ENCODE measurements around the gene SLK.

- TF ChIP-seq EZH2 (IDR thresholded peaks at IDR 0.05; ENCODE audit: insufficient read depth, poor library complexity, severe bottlenecking) (no peak), EZH2phosphoT487 (IDR thresholded peaks at IDR 0.05; ENCODE audit: insufficient read depth, low read depth) (no peak)
Observed at GRCh38 chr10:103932271-103932670, 34.7 kb upstream of the SLK start.

Measured in GM23248 (cell line).